AG09309 (cell line): ENCODE results near the gene CLCN6.

Source experiments
- DNase-seq: peaks from one replicate; pipeline ENCODE4 v3.0.0-alpha.2; 2010; ENCODE audit warnings: low read depth
- H3K4me3 ChIP-seq: 2 replicates; pipeline ENCODE4 v1.5.1; 2011; ENCODE audit warnings: mild to moderate bottlenecking, low read depth, low read length, moderate library complexity; ENCODE audit not compliant: control insufficient read depth
- TF ChIP-seq, protein P1 (sequence below): IDR thresholded peaks from 2 replicates; pipeline ENCODE4 v1.5.1; 2011; ENCODE audit warnings: mild to moderate bottlenecking, low read depth, low read length, inconsistent platforms; ENCODE audit not compliant: insufficient read depth, control insufficient read depth; ENCODE audit errors: missing control alignments

The CLCN6 gene

DNA sequence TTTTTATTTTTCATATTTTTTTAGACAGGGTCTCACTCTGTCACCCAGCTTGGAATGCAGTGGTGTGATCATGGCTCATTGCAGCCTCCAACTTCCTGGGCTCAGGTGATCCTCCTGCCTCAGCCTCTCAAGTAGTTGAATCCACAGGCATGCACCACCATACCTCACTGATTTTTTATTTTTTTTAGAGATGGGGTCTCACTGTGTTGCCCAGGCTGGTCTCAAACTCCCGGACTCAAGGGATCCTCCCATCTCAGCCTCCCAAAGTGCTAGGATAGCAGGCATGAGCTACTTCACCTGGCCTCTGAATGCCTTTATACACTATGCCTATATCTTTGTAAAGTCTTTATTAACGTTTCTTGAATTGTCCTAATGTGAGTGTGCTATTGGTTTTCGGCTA lies 63.1 kb downstream of the CLCN6 start:
- DNase-seq: no peak
- TF ChIP-seq, protein P1, sequence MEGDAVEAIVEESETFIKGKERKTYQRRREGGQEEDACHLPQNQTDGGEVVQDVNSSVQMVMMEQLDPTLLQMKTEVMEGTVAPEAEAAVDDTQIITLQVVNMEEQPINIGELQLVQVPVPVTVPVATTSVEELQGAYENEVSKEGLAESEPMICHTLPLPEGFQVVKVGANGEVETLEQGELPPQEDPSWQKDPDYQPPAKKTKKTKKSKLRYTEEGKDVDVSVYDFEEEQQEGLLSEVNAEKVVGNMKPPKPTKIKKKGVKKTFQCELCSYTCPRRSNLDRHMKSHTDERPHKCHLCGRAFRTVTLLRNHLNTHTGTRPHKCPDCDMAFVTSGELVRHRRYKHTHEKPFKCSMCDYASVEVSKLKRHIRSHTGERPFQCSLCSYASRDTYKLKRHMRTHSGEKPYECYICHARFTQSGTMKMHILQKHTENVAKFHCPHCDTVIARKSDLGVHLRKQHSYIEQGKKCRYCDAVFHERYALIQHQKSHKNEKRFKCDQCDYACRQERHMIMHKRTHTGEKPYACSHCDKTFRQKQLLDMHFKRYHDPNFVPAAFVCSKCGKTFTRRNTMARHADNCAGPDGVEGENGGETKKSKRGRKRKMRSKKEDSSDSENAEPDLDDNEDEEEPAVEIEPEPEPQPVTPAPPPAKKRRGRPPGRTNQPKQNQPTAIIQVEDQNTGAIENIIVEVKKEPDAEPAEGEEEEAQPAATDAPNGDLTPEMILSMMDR: no peak
- no peak overlapping the region for H3K4me3 ChIP-seq

DNA sequence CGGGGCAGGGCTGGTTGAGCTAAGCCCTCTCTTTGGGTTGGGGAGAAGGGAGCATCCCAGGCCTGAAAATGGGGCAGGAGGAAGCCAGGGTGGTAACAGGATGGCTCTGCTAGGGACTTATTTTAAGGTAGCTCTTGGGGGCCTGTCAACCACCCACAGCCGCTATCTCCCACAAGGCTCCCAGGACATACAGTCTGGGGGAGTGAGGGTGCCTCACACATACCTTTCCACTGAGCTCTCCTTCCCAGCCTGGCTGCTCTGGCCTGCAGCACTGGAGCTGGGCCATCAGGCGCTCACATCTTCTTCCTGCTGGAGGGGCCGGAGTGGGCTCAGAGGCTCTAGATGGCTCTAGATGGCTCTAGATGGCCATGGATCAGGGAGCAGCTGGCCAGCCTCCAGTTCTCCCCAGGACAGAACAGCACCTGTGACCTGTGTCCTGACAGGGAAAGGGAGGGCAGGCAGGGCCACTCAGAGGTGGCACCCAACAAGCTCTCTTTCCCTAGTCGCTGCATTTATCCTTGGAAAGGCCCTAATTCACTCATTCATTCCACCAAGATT lies 63.7 kb downstream of the CLCN6 start:
- TF ChIP-seq, protein P1: no peak
- no peak for DNase-seq
- no peak overlapping the region for H3K4me3 ChIP-seq

DNA sequence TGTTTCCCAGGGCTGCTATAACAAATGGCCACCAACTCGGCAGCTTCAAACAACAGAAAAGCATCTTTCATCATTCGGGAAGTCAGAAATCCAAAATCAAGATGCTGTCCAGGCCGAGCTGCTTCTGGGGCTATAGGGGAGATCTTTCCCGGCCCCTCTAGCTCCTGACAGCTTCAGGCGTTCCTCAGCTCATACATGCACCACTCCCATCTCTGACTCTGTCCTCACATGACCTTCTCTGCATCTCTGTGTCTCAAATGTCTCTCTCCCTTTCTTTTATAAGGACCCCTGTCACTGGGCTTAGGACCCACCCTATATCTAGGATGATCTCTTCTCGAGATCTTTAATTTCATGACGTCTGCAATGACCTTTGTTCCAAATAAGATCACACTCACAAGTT lies 66.6 kb downstream of the CLCN6 start:
- DNase-seq: no peak
- no peak overlapping the region for H3K4me3 ChIP-seq
- TF ChIP-seq, protein P1: no peak

DNA sequence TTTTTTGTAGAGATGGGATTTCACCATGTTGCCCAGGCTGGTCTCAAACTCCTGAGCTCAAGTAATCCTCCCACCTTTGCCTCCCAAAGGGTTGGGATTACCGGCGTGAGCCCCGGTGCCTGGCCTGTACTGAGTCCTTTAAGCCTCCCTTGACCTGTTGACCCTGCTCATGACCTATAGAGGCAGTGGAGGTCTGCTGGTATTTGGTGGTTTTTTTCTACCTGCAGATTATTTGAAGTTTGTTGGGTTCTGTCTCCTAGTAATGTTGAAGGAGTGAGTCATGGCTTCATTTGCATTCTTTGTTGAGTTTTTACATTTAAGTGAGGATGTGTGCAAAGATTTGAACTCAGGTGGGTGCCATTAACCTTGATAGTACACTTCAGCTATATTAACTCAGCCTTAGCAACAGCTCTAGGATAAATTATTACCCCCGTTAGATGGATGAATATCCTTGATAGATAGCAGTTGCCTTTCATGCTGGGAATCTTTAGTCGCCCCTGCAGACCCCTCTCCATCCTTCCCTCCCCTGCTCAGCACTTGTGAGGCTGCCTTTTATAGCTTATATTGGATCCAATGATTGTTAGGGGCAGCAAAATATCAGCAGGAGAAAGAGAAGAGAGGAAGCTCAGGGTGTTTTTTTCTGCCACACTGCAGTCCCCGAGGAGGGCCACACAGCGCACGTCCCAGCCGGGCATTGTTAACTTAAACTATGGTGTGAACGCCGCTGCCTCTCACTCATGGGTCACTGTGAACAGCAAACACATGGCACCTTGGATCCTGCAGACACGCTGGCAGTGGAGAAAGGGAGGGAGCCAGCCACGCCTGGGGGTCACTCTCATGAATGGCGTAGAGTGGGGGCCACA lies 67.6 kb downstream of the CLCN6 start:
- no peak overlapping the region for H3K4me3 ChIP-seq
- TF ChIP-seq, protein P1: no peak
- no peak for DNase-seq

DNA sequence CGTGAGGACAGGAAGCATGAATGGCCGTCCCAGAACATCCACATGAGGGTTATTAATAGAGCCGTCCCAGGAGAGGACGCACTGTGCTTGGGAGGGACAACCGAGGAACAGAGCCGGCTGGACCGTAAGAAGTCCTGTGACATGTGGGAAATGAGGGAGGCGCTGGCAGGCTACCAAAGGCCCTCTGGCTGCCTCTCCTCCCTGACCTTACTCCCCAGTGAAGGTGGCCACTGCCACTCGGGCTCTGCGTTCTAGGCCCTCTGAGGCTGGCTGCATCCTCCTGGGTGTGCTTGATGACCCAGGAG lies 68.2 kb downstream of the CLCN6 start:
- TF ChIP-seq, protein P1: no peak
- DNase-seq: no peak
- H3K4me3 ChIP-seq: no peak overlapping the region

DNA sequence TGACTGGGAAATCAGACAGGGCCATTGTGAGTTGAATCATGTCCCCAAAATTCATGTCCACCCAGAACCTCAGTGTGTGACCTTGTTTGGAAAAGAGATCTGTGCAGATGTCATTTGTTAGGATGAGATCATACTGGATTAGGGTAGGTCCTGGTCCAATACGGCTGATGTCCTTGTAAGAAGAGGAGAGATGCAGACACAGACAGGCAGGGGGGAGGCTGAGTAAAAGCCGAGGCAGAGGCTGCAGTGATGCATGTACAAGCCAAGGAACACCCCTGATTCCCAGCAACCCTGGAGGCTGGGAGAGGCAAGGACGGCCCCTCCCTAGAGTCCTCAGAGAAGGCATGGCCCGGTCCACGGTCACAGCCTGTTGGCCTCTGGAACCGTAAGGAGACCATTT lies 68.6 kb downstream of the CLCN6 start:
- TF ChIP-seq, protein P1: no peak
- no peak for DNase-seq
- no peak overlapping the region for H3K4me3 ChIP-seq
